Subcutaneous preadipocyte (primary cell): ENCODE data around the gene UBR3. TPM values are rescaled to one million over a fixed set of nuclear protein-coding genes. Genes with fewer than 3 reads are reported as not detected.

ENCODE experiments used
- small RNA-seq: library from RNA; depleted of rRNA; stranded (forward); fragments of <200 nt; gene quantifications from one replicate; pipeline ENCODE3, GENCODE V24; 2012
- total RNA-seq: library from RNA; depleted of rRNA; stranded (reverse); fragments of >200 nt; gene quantifications from 2 replicates; pipeline ENCODE4 v1.2.3, GENCODE V29; 2012

UBR3 gene
- total RNA-seq: 28.7 and 34.4 TPM in 2 replicates

GRCh38 chr2:169827272-169828140 lies at the start of gene UBR3:
UBR3 (plus strand) TSS chr2:169827454; CDS start chr2:169827508, 54 bp downstream.

DNA sequence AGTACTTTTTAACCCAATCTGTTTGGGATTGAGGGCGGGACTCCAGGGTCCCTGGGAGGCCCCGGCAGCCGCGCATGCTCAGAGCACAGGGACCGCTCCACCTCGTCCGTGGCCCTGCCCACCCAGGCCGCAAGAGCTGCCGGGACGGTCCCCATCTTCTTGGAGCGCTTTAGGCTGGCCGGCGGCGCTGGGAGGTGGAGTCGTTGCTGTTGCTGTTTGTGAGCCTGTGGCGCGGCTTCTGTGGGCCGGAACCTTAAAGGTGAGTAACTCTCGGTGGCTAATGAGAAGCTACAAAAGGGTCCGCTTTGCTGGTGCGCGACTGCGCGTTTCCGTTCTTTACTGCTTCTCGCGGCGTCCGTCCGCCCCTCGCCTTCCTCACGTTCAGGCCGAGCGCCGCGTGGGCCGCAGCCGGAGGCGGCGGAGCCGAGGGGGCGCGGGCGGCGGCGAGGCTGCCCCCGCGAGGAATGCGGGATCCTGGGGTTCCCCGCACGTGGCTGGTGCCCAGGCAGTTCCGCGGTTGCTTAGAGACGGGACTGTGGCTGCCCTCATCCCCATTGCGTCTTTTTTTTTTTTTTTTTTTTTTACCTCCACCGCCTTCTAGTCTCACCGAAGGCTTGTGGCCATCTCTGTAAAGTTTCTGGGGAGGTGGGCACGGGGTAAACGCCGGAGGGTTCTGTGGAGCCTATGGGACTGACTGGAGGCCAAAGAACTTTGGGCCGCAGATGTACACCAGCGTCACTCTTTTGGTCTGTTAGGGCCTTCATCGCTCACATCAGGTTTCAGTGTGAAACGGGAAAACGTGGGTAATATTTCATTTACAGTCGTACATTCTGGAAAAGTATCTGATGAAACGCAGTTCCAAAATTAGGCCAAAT lies 28.3 kb upstream of the UBR3 start, which contains the start of gene SSB:
Gene SSB, plus strand, starts transcription at position 154 of the 875 bp plus-strand sequence. CDS start 2,090 bp downstream, outside the sequence.

DNA sequence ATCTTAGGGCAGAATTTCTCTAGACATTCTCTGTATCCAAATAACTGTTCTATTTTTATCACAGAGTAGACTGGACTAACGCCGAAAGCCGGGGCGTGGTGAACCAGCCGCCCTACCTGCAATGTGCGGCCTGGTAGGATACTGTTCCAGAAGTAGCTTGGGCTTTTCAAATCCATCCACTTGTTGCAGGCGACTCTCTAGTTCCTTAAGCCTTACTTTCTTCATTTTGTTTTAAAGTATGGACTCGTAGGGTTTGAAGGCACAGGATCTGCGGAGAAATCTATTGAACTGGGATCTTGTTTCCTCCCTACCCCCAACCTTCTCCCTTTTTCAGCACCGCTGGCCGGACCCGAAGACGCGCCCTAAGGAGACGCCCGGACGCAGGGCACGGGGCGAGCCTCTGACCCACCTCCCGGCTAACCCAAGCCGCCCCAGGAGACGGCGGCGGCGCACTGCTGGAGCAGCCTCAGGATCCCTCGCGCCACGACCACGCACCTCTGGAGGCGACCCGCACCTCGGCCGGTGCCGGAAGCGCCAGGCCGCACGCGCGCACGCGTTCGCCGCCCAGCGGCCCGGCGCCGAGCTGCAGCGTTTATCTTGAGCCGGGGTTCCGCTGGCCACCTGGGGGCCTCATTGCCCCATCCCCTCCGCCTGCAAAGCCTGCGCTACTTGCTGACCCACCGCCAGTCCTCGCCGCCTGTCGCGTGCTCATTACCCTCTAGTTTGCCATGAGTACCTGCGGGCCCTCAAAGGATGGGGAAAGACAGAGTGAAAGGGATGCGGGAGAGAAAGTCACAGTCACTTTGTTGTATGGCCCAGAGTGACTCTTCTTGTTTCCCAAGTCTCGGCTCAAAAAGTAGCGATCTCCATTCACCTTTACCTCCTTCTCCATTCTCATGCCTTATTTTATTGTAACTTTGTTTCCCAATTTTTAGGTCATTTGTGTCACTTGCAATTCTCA lies 2.6 kb upstream of the UBR3 start, which contains the start of gene METTL5:
Gene METTL5, minus strand, starts transcription at position 533 of the 961 bp plus-strand sequence. Its CDS starts 308 bp downstream, at position 225.

Small RNAs within 50 kb of the gene (small RNA-seq; reads per million reads assigned to genes)
- gene RNU6-1006P: not detected

Other genes starting within 250 kb of the UBR3 start
- gene PPIG, start 243.1 kb upstream of the UBR3 start, total RNA-seq: 21.1 and 21.7 TPM in 2 replicates
- not detected in 2 replicates for gene CFAP210, start 133.0 kb upstream of the UBR3 start, total RNA-seq
- gene PHOSPHO2, start 133.0 kb upstream of the UBR3 start, total RNA-seq: 2.0 and 2.2 TPM in 2 replicates
- 0.37 and 2.2 TPM in 2 replicates for gene KLHL23, start 93.6 kb upstream of the UBR3 start, total RNA-seq
- 94.8 and 97.0 TPM in 2 replicates for gene SSB, start 28.6 kb upstream of the UBR3 start, total RNA-seq
- 50.2 and 56.2 TPM in 2 replicates for gene METTL5, start 2.5 kb upstream of the UBR3 start, total RNA-seq